Measurements from ENCODE around the gene TMEM179B. TPM values are rescaled to one million over a fixed set of nuclear protein-coding genes. Genes with fewer than 3 reads are reported as not detected.
"Not testable (repeated sequence)": the region's sequence is repeated elsewhere in the genome, so short reads cannot be mapped to it uniquely, and the experiment has no call there.

The TMEM179B gene
- 25.1 TPM for polyA plus RNA-seq (2012; ENCODE audit: low read depth, missing spikeins)

- DNase-seq (ENCODE audit: insufficient read length, low spot score): peak; percentile 93
- FAIRE-seq: peak; percentile 93
- TF ChIP-seq TAF1 (IDR thresholded peaks at IDR 0.05; ENCODE audit: low read depth, low read length): peak; percentile 90
- peak; percentile 97 for TF ChIP-seq POLR2A (IDR thresholded peaks at IDR 0.05; ENCODE audit: low read depth, low read length)
- peak; percentile 47 for TF ChIP-seq PAX5 (IDR thresholded peaks at IDR 0.05; ENCODE audit: insufficient read depth, low read length, severe bottlenecking)
- TF ChIP-seq POU2F2 (IDR thresholded peaks at IDR 0.05; ENCODE audit: low read depth, low read length): peak; percentile 89
- peak; percentile 98 for TF ChIP-seq POLR2AphosphoS5 (IDR thresholded peaks at IDR 0.05; ENCODE audit: low read depth, low read length)
- TF ChIP-seq SPI1 (IDR thresholded peaks at IDR 0.05; ENCODE audit: low read depth, low read length): no peak
Observed at GRCh38 chr11:62787005-62787759, at the start of gene TMEM179B. TSS of gene TMEM179B (plus strand) at chr11:62787402. CDS start at chr11:62787432, 30 bp downstream.

GRCh38 chr11:62747475-62748160, 39.6 kb upstream of the TMEM179B start:
- FAIRE-seq: no peak
- TF ChIP-seq TAF1 (IDR thresholded peaks at IDR 0.05; ENCODE audit: low read depth, low read length) (no peak), POLR2A (IDR thresholded peaks at IDR 0.05; ENCODE audit: low read depth, low read length) (no peak), SPI1 (IDR thresholded peaks at IDR 0.05; ENCODE audit: low read depth, low read length) (no peak), POU2F2 (IDR thresholded peaks at IDR 0.05; ENCODE audit: low read depth, low read length) (no peak), PAX5 (IDR thresholded peaks at IDR 0.05; ENCODE audit: insufficient read depth, low read length, severe bottlenecking) (no peak), POLR2AphosphoS5 (IDR thresholded peaks at IDR 0.05; ENCODE audit: low read depth, low read length) (no peak)

GRCh38 chr11:62749931-62750330, 37.3 kb upstream of the TMEM179B start:
- FAIRE-seq; DNase-seq (ENCODE audit: insufficient read length, low spot score): not testable (repeated sequence)

More at GRCh38 chr11:62747475-62748160, 39.6 kb upstream of the TMEM179B start:
- no peak for DNase-seq (ENCODE audit: insufficient read length, low spot score)

- FAIRE-seq (no peak), DNase-seq (ENCODE audit: insufficient read length, low spot score) (no peak)
- TF ChIP-seq POU2F2 (IDR thresholded peaks at IDR 0.05; ENCODE audit: low read depth, low read length) (no peak), POLR2AphosphoS5 (IDR thresholded peaks at IDR 0.05; ENCODE audit: low read depth, low read length) (no peak), PAX5 (IDR thresholded peaks at IDR 0.05; ENCODE audit: insufficient read depth, low read length, severe bottlenecking) (no peak), POLR2A (IDR thresholded peaks at IDR 0.05; ENCODE audit: low read depth, low read length) (no peak)
Observed at GRCh38 chr11:62752177-62752785, 34.9 kb upstream of the TMEM179B start.

GRCh38 chr11:62752994-62753735, 34.0 kb upstream of the TMEM179B start:
- DNase-seq (ENCODE audit: insufficient read length, low spot score) (no peak), FAIRE-seq (no peak)
- TF ChIP-seq SPI1 (IDR thresholded peaks at IDR 0.05; ENCODE audit: low read depth, low read length) (no peak), POU2F2 (IDR thresholded peaks at IDR 0.05; ENCODE audit: low read depth, low read length) (no peak), POLR2A (IDR thresholded peaks at IDR 0.05; ENCODE audit: low read depth, low read length) (no peak), POLR2AphosphoS5 (IDR thresholded peaks at IDR 0.05; ENCODE audit: low read depth, low read length) (no peak), PAX5 (IDR thresholded peaks at IDR 0.05; ENCODE audit: insufficient read depth, low read length, severe bottlenecking) (no peak), TAF1 (IDR thresholded peaks at IDR 0.05; ENCODE audit: low read depth, low read length) (no peak)

GRCh38 chr11:62753736-62754603, 33.2 kb upstream of the TMEM179B start, which contains the start of gene ZBTB3:
TSS of gene ZBTB3 (minus strand) at chr11:62754160. CDS start at chr11:62753664, 496 bp downstream.
- FAIRE-seq: peak; percentile 98
- peak; percentile 87 for DNase-seq (ENCODE audit: insufficient read length, low spot score)
- TF ChIP-seq POLR2AphosphoS5 (IDR thresholded peaks at IDR 0.05; ENCODE audit: low read depth, low read length) (peak; percentile 95), POU2F2 (IDR thresholded peaks at IDR 0.05; ENCODE audit: low read depth, low read length) (peak; percentile 37; the same call in 1 of the 2 replicates), POLR2A (IDR thresholded peaks at IDR 0.05; ENCODE audit: low read depth, low read length) (peak; percentile 95), SPI1 (IDR thresholded peaks at IDR 0.05; ENCODE audit: low read depth, low read length) (no peak), PAX5 (IDR thresholded peaks at IDR 0.05; ENCODE audit: insufficient read depth, low read length, severe bottlenecking) (no peak), TAF1 (IDR thresholded peaks at IDR 0.05; ENCODE audit: low read depth, low read length) (peak; percentile 37; the same call in 1 of the 2 replicates)

GRCh38 chr11:62755086-62755615, 32.1 kb upstream of the TMEM179B start:
- no peak for TF ChIP-seq PAX5 (IDR thresholded peaks at IDR 0.05; ENCODE audit: insufficient read depth, low read length, severe bottlenecking)
- TF ChIP-seq TAF1 (IDR thresholded peaks at IDR 0.05; ENCODE audit: low read depth, low read length): no peak
- no peak for TF ChIP-seq POLR2A (IDR thresholded peaks at IDR 0.05; ENCODE audit: low read depth, low read length)
- TF ChIP-seq POU2F2 (IDR thresholded peaks at IDR 0.05; ENCODE audit: low read depth, low read length): no peak
- no peak for TF ChIP-seq SPI1 (IDR thresholded peaks at IDR 0.05; ENCODE audit: low read depth, low read length)
- FAIRE-seq (no peak), DNase-seq (ENCODE audit: insufficient read length, low spot score) (no peak)

Measured in GM12891 (cell line).